CD8-positive, alpha-beta memory T cell (primary cell): ENCODE data around the gene NIT1. TPM values are rescaled to one million over a fixed set of nuclear protein-coding genes. Genes with fewer than 3 reads are reported as not detected.

Experiments
- CTCF ChIA-PET: fragments of 350-600 bp; sonication (Branson Sonifier 250); formaldehyde crosslinking; loops from one replicate; lab custom pipeline; 2021; ENCODE audit warnings: antibody characterized with exemption; lab: Charles Lee
- POLR2A ChIA-PET: fragments of 350-600 bp; sonication (Branson Sonifier 250); formaldehyde crosslinking; loops from one replicate; lab custom pipeline; 2021; ENCODE audit warnings: antibody characterized with exemption; lab: Charles Lee
- DNase-seq, 5 donors: peaks; one replicate each; pipeline versions ENCODE4 v3.0.0 to v3.0.0-alpha.2; 2020 to 2022; ENCODE audit warnings: mixed read lengths in 1 of 5
- H3K27ac ChIP-seq: one replicate; pipeline ENCODE4 v1.7.0; 2013; ENCODE audit warnings: low read depth, mild to moderate bottlenecking, low read length, moderate library complexity
- H3K27me3 ChIP-seq: 2 replicates; pipeline ENCODE4 v1.7.0; 2013; ENCODE audit warnings: low read length, mild to moderate bottlenecking; ENCODE audit not compliant: insufficient read depth, poor library complexity, severe bottlenecking
- H3K36me3 ChIP-seq: 2 replicates; pipeline ENCODE4 v1.7.0; 2013; ENCODE audit warnings: mild to moderate bottlenecking, low read length, moderate library complexity; ENCODE audit not compliant: insufficient read depth
- H3K4me1 ChIP-seq: 2 replicates; pipeline ENCODE4 v1.7.0; 2013; ENCODE audit warnings: mild to moderate bottlenecking, low read length, moderate library complexity; ENCODE audit not compliant: insufficient read depth
- H3K4me3 ChIP-seq: 2 replicates; pipeline ENCODE4 v1.7.0; 2013; ENCODE audit warnings: mild to moderate bottlenecking, low read length
- H3K9me3 ChIP-seq: 2 replicates; pipeline ENCODE4 v1.7.0; 2013; ENCODE audit warnings: mild to moderate bottlenecking, low read length
- H3K27ac Mint-ChIP-seq, 8 donors: one replicate each; pipeline ENCODE4 v1.8.0; 2020 to 2021; ENCODE audit warnings: mixed read lengths in 8 of 8, mild to moderate bottlenecking in 6 of 8, inconsistent platforms in 3 of 8, moderate library complexity in 3 of 8
- H3K27me3 Mint-ChIP-seq, 2 donors: one replicate each; pipeline ENCODE4 v1.8.0; 2020 to 2021; ENCODE audit warnings: mixed read lengths in 2 of 2, mild to moderate bottlenecking in 1 of 2, moderate library complexity in 1 of 2
- H3K36me3 Mint-ChIP-seq, 3 donors: one replicate each; pipeline ENCODE4 v1.8.0; 2020 to 2021; ENCODE audit warnings: mixed read lengths in 3 of 3, inconsistent platforms in 1 of 3, mild to moderate bottlenecking in 1 of 3
- H3K4me1 Mint-ChIP-seq, 3 donors: one replicate each; pipeline ENCODE4 v1.8.0; 2020 to 2021; ENCODE audit warnings: mixed read lengths in 3 of 3, inconsistent platforms in 1 of 3, mild to moderate bottlenecking in 1 of 3
- H3K4me3 Mint-ChIP-seq, 7 donors: one replicate each; pipeline ENCODE4 v1.8.0; 2020 to 2021; ENCODE audit warnings: mixed read lengths in 7 of 7, mild to moderate bottlenecking in 6 of 7, moderate library complexity in 4 of 7, inconsistent platforms in 2 of 7
- H3K9me3 Mint-ChIP-seq, 5 donors: one replicate each; pipeline ENCODE4 v1.8.0; 2020 to 2022; ENCODE audit warnings: mixed read lengths in 5 of 5, mild to moderate bottlenecking in 3 of 5, moderate library complexity in 2 of 5, inconsistent platforms in 1 of 5
- polyA plus RNA-seq: library from polyadenylated mRNA; unstranded; fragments of 300-500 nt; fragmentation: Illumina TruSeq; gene quantifications from one replicate; pipeline ENCODE4 v1.2.3, GENCODE V29; 2021
- total RNA-seq, 2 experiments: library from RNA; stranded (reverse); gene quantifications; one replicate each; pipeline ENCODE4 v1.2.3, GENCODE V29; 2021

Gene NIT1
- total and polyA plus RNA-seq, 3 experiments from 2014 or later = 16.7 to 36.3 (median 33.9) TPM

GRCh38 chr1:161128591-161129420, 10.9 kb downstream of the NIT1 start:
- no peak for DNase-seq
- Mint-ChIP-seq H3K27ac (peak overlapping the region in 5 of 8 donors; percentile 43 to 76 (median 58)), H3K4me1 (peaks cover 44 to 58% (median 50%) of the 10 kb centered on the region in 3 donors)

GRCh38 chr1:161130266-161130665, 12.4 kb downstream of the NIT1 start:
- ChIA-PET POLR2A (interaction anchor here (0.6 to 2.7 kb wide), 2 partner anchors 11 to 13 kb away, joined by 3 to 11 read pairs; partner anchors contain the start of genes NIT1 and PFDN2), CTCF (interaction anchor here (0.7 to 1.7 kb wide), 2 partner anchors 11 to 33 kb away, joined by 3 to 4 read pairs; no protein-coding TSS in a partner anchor)
- H3K36me3 Mint-ChIP-seq = peaks cover 0 to 50% (median 8%) of the 10 kb centered on the region in 3 donors

More at GRCh38 chr1:161128591-161129420, 10.9 kb downstream of the NIT1 start:
- Histone ChIP-seq H3K36me3 (peaks cover 21% of the 10 kb centered on the region), H3K4me1 (peaks cover 41% of the 10 kb centered on the region), H3K27ac (no peak overlapping the region), H3K4me3 (no peak overlapping the region), H3K9me3 (no peaks in the 10 kb centered on the region), H3K27me3 (no peaks in the 10 kb centered on the region)
- ChIA-PET CTCF (interaction anchor here (1.3 kb wide), 2 partner anchors 12 to 29 kb away, joined by 3 read pairs; no protein-coding TSS in a partner anchor), POLR2A (interaction anchor here (1.0 kb wide), 1 partner anchor 61 kb away, joined by 3 read pairs; no protein-coding TSS in a partner anchor)
- Mint-ChIP-seq H3K27me3 (no peaks in the 10 kb centered on the region), H3K4me3 (peak overlapping the region in 1 of 7 donors; percentile 21), H3K9me3 (no peaks in the 10 kb centered on the region), H3K36me3 (peaks cover 0 to 63% (median 8%) of the 10 kb centered on the region in 3 donors)

GRCh38 chr1:161131523-161132409, 13.9 kb downstream of the NIT1 start:
- H3K4me3 Mint-ChIP-seq = no peak overlapping the region
- peaks cover 40% of the 10 kb centered on the region for H3K4me1 ChIP-seq
- no peaks in the 10 kb centered on the region for H3K9me3 Mint-ChIP-seq
- peak overlapping the region; percentile 59 for H3K27ac ChIP-seq
- CTCF ChIA-PET = interaction anchor here (0.9 to 3.3 kb wide), 10 partner anchors 9 to 94 kb away, joined by 3 to 9 read pairs (median 4); partner anchors contain the start of genes PPOX, TOMM40L and TSTD1
- POLR2A ChIA-PET = interaction anchor here (0.9 to 2.7 kb wide), 9 partner anchors 14 to 94 kb away, joined by 3 to 19 read pairs (median 5); partner anchors contain the start of genes NDUFS2, NIT1, PFDN2 and TOMM40L
- peaks cover 13% of the 10 kb centered on the region for H3K36me3 ChIP-seq
- DNase-seq = peak in 2 of 5 donors; percentile 12 to 35
- H3K4me3 ChIP-seq = peak overlapping the region; percentile 98
- H3K4me1 Mint-ChIP-seq = peaks cover 40 to 54% (median 52%) of the 10 kb centered on the region in 3 donors
- no peaks in the 10 kb centered on the region for H3K27me3 Mint-ChIP-seq
- no peaks in the 10 kb centered on the region for H3K9me3 ChIP-seq
- H3K27me3 ChIP-seq = no peaks in the 10 kb centered on the region
- H3K27ac Mint-ChIP-seq = peak overlapping the region in 5 of 8 donors; percentile 80 to 98 (median 94)
- peaks cover 0 to 40% (median 1%) of the 10 kb centered on the region in 3 donors for H3K36me3 Mint-ChIP-seq

More at GRCh38 chr1:161130266-161130665, 12.4 kb downstream of the NIT1 start:
- H3K4me1 ChIP-seq = peaks cover 42% of the 10 kb centered on the region
- H3K27me3 Mint-ChIP-seq = no peaks in the 10 kb centered on the region
- no peaks in the 10 kb centered on the region for H3K27me3 ChIP-seq
- DNase-seq = no peak
- H3K9me3 ChIP-seq = no peaks in the 10 kb centered on the region
- peak overlapping the region in 5 of 8 donors; percentile 80 to 98 (median 91) for H3K27ac Mint-ChIP-seq
- H3K4me1 Mint-ChIP-seq = peaks cover 47 to 62% (median 50%) of the 10 kb centered on the region in 3 donors
- H3K4me3 Mint-ChIP-seq = peak overlapping the region in 1 of 7 donors; percentile 27
- no peak overlapping the region for H3K27ac ChIP-seq
- H3K9me3 Mint-ChIP-seq = no peaks in the 10 kb centered on the region
- no peak overlapping the region for H3K4me3 ChIP-seq
- peaks cover 16% of the 10 kb centered on the region for H3K36me3 ChIP-seq

GRCh38 chr1:161132410-161133219, 14.7 kb downstream of the NIT1 start, which contains the start of gene DEDD:
Gene DEDD (minus strand): TSS chr1:161132667. CDS start chr1:161124462, 8,205 bp downstream.
- Histone ChIP-seq H3K4me1 (peaks cover 35% of the 10 kb centered on the region), H3K27me3 (no peaks in the 10 kb centered on the region), H3K9me3 (no peaks in the 10 kb centered on the region), H3K27ac (peak within 1 kb of the TSS; percentile 84), H3K4me3 (peak within 1 kb of the TSS; percentile 98), H3K36me3 (peaks cover 11% of the 10 kb centered on the region)
- ChIA-PET POLR2A (interaction anchor here (0.8 to 2.7 kb wide), 9 partner anchors 15 to 95 kb away, joined by 3 to 19 read pairs (median 5); partner anchors contain the start of genes NDUFS2, NIT1, PFDN2 and TOMM40L), CTCF (interaction anchor here (0.8 to 3.3 kb wide), 14 partner anchors 11 to 93 kb away, joined by 3 to 9 read pairs (median 4); partner anchors contain the start of genes NIT1, PFDN2, PPOX and TOMM40L)
- H3K27me3 Mint-ChIP-seq = no peaks in the 10 kb centered on the region
- H3K9me3 Mint-ChIP-seq = no peaks in the 10 kb centered on the region
- peak within 1 kb of the TSS in 4 of 8 donors; percentile 91 to 98 (median 96) for H3K27ac Mint-ChIP-seq
- peaks cover 33 to 46% (median 44%) of the 10 kb centered on the region in 3 donors for H3K4me1 Mint-ChIP-seq
- H3K36me3 Mint-ChIP-seq = peaks cover 0 to 31% (median 0%) of the 10 kb centered on the region in 3 donors
- DNase-seq = peak; percentile 84 to 95 (median 91)
- no peak within 1 kb of the TSS for H3K4me3 Mint-ChIP-seq

- H3K27me3 ChIP-seq = no peaks in the 10 kb centered on the region
- H3K27ac ChIP-seq = peak overlapping the region; percentile 84
- POLR2A ChIA-PET = interaction anchor here (0.8 to 2.7 kb wide), 9 partner anchors 16 to 95 kb away, joined by 3 to 19 read pairs (median 5); partner anchors contain the start of genes NDUFS2, NIT1, PFDN2 and TOMM40L
- H3K4me1 ChIP-seq = peaks cover 28% of the 10 kb centered on the region
- CTCF ChIA-PET = interaction anchor here (0.8 to 3.3 kb wide), 14 partner anchors 10 to 94 kb away, joined by 3 to 9 read pairs (median 4); partner anchors contain the start of genes NIT1, PFDN2, PPOX and TOMM40L
- peaks cover 0 to 25% (median 0%) of the 10 kb centered on the region in 3 donors for H3K36me3 Mint-ChIP-seq
- peaks cover 31 to 40% (median 37%) of the 10 kb centered on the region in 3 donors for H3K4me1 Mint-ChIP-seq
- no peak overlapping the region for H3K4me3 Mint-ChIP-seq
- peak overlapping the region; percentile 98 for H3K4me3 ChIP-seq
- peaks cover 6% of the 10 kb centered on the region for H3K36me3 ChIP-seq
- no peaks in the 10 kb centered on the region for H3K9me3 ChIP-seq
- no peak overlapping the region for H3K27ac Mint-ChIP-seq
- no peaks in the 10 kb centered on the region for H3K27me3 Mint-ChIP-seq
- DNase-seq = no peak
- H3K9me3 Mint-ChIP-seq = no peaks in the 10 kb centered on the region
Measured at GRCh38 chr1:161133220-161133740, 15.4 kb downstream of the NIT1 start.

GRCh38 chr1:161137881-161138280, 20.0 kb downstream of the NIT1 start:
- Mint-ChIP-seq H3K36me3 (peaks cover 0 to 2% (median 0%) of the 10 kb centered on the region in 3 donors), H3K4me3 (no peak overlapping the region), H3K27ac (peak overlapping the region in 2 of 8 donors; percentile 61 to 86), H3K4me1 (peaks cover 4 to 8% (median 6%) of the 10 kb centered on the region in 3 donors), H3K9me3 (no peaks in the 10 kb centered on the region), H3K27me3 (no peaks in the 10 kb centered on the region)
- Histone ChIP-seq H3K36me3 (no peaks in the 10 kb centered on the region), H3K4me1 (peaks cover 7% of the 10 kb centered on the region), H3K9me3 (no peaks in the 10 kb centered on the region), H3K27me3 (no peaks in the 10 kb centered on the region), H3K27ac (no peak overlapping the region), H3K4me3 (no peak overlapping the region)
- DNase-seq = no peak
- POLR2A ChIA-PET = interaction anchor here (1.0 kb wide), 1 partner anchor 40 kb away, joined by 4 read pairs; no protein-coding TSS in a partner anchor
- CTCF ChIA-PET = interaction anchor here (0.8 to 2.6 kb wide), 10 partner anchors 21 to 303 kb away, joined by 3 to 10 read pairs (median 4); partner anchors contain the start of genes ARHGAP30, KLHDC9, NIT1 and PFDN2
